ENCODE measurements around the gene PITPNM3. TPM values are rescaled to one million over a fixed set of nuclear protein-coding genes. Genes with fewer than 3 reads are reported as not detected.

The PITPNM3 gene
- total RNA-seq, 1 experiment from 2014 or later, result 0.44 TPM

GRCh38 chr17:6473128-6473767 lies 83.1 kb downstream of the PITPNM3 start:
- Histone ChIP-seq H3K9me3 (ENCODE audit: control insufficient read depth, insufficient read depth, low read depth, low read length) (no peaks in the 10 kb centered on the region), H3K36me3 (ENCODE audit: control insufficient read depth, insufficient read depth, low read length) (no peaks in the 10 kb centered on the region), H3K27ac (ENCODE audit: low read length) (no peak overlapping the region), H3K4me3 (ENCODE audit: low read depth in 2 of 2, low read length in 2 of 2) (no peak overlapping the region), H3K4me1 (ENCODE audit: control insufficient read depth, insufficient read depth, low read length) (peaks cover 3% of the 10 kb centered on the region; the same call in 1 of the 2 replicates), H3K27me3 (ENCODE audit: control insufficient read depth, insufficient read depth, low read length) (no peaks in the 10 kb centered on the region; the same call in 1 of the 2 replicates)
- TF ChIP-seq SIN3A (IDR thresholded peaks at IDR 0.05; ENCODE audit: borderline replicate concordance, insufficient read depth, low read depth, low read length) (no peak), CTCF (IDR thresholded peaks at IDR 0.05) (peak; percentile 95)
- in situ Hi-C loops (cut with HindIII; ENCODE audit: low pct_unique_long_range_greater_than_20kb, low sequenced_read_pairs) (no loop called here), intact Hi-C loops (cut with micrococcal nuclease; ENCODE audit: unreplicated experiment) (no loop called here)
- ChIA-PET CTCF (interaction anchor here (0.6 to 1.3 kb wide), 4 partner anchors 10 to 175 kb away, joined by 3 to 12 read pairs (median 4); no protein-coding TSS in a partner anchor), POLR2A (no interaction called here)
- no TSS peak for BruUV-seq (replicated peaks)
- ATAC-seq, result peak; percentile 82
- peak; percentile 71 for DNase-seq (ENCODE audit: low read depth, low spot score)

GRCh38 chr17:6472517-6472916 lies 83.8 kb downstream of the PITPNM3 start:
- no TSS peak for BruUV-seq (replicated peaks)
- intact Hi-C loops (cut with micrococcal nuclease; ENCODE audit: unreplicated experiment) (no loop called here), in situ Hi-C loops (cut with HindIII; ENCODE audit: low pct_unique_long_range_greater_than_20kb, low sequenced_read_pairs) (no loop called here)
- TF ChIP-seq SIN3A (IDR thresholded peaks at IDR 0.05; ENCODE audit: borderline replicate concordance, insufficient read depth, low read depth, low read length) (no peak), REST (IDR thresholded peaks at IDR 0.05; ENCODE audit: insufficient read depth in 1 of 2, low read depth in 2 of 2, low read length in 1 of 2) (no peak), TCF7L2 (IDR thresholded peaks at IDR 0.05; ENCODE audit: low read depth, low read length) (no peak), CTCF (IDR thresholded peaks at IDR 0.05) (no peak), POLR2AphosphoS5 (IDR thresholded peaks at IDR 0.05; ENCODE audit: low read depth, low read length) (no peak)
- ChIA-PET CTCF (interaction anchor here (0.6 to 1.3 kb wide), 3 partner anchors 10 to 176 kb away, joined by 3 to 12 read pairs (median 4); no protein-coding TSS in a partner anchor), POLR2A (no interaction called here)
- DNase-seq (ENCODE audit: low read depth, low spot score), result no peak
- Histone ChIP-seq H3K9me3 (ENCODE audit: control insufficient read depth, insufficient read depth, low read depth, low read length) (no peaks in the 10 kb centered on the region), H3K27ac (ENCODE audit: low read length) (no peak overlapping the region), H3K4me3 (ENCODE audit: low read depth in 2 of 2, low read length in 2 of 2) (no peak overlapping the region), H3K36me3 (ENCODE audit: control insufficient read depth, insufficient read depth, low read length) (no peaks in the 10 kb centered on the region), H3K27me3 (ENCODE audit: control insufficient read depth, insufficient read depth, low read length) (no peaks in the 10 kb centered on the region; the same call in 1 of the 2 replicates), H3K4me1 (ENCODE audit: control insufficient read depth, insufficient read depth, low read length) (peaks cover 3% of the 10 kb centered on the region; the same call in 1 of the 2 replicates)
- ATAC-seq, result peak; percentile 24; the same call in 1 of the 2 replicates
